ENCODE data around the gene VPS33A.

Gene VPS33A

GRCh38 chr12:122250536-122250935 lies 15.8 kb downstream of the VPS33A start:
- no peak for DNase-seq (ENCODE audit: low read depth in 3 of 3)

GRCh38 chr12:122250047-122250446 lies 16.2 kb downstream of the VPS33A start:
- DNase-seq (ENCODE audit: low read depth in 3 of 3), result no peak

GRCh38 chr12:122245553-122245952 lies 20.7 kb downstream of the VPS33A start:
- no peak for DNase-seq (ENCODE audit: low read depth in 3 of 3)

- no peak for DNase-seq (ENCODE audit: low read depth in 3 of 3)
These were observed 21.5 kb downstream of the VPS33A start for GRCh38 chr12:122244565-122245371.

- DNase-seq (ENCODE audit: low read depth in 3 of 3), result no peak
These were observed 22.3 kb downstream of the VPS33A start for GRCh38 chr12:122243965-122244364.

GRCh38 chr12:122238861-122239260 lies 27.4 kb downstream of the VPS33A start:
- DNase-seq (ENCODE audit: low read depth in 3 of 3), result no peak

GRCh38 chr12:122235741-122236140 lies 30.6 kb downstream of the VPS33A start:
- no peak for DNase-seq (ENCODE audit: low read depth in 3 of 3)

GRCh38 chr12:122232691-122233090 lies 33.6 kb downstream of the VPS33A start:
- DNase-seq (ENCODE audit: low read depth in 3 of 3), result no peak

- no peak for DNase-seq (ENCODE audit: low read depth in 3 of 3)
These were observed 35.5 kb downstream of the VPS33A start for GRCh38 chr12:122230798-122231197.

GRCh38 chr12:122228092-122228491 lies 38.2 kb downstream of the VPS33A start:
- no peak for DNase-seq (ENCODE audit: low read depth in 3 of 3)

GRCh38 chr12:122227341-122227740 lies 39.0 kb downstream of the VPS33A start:
- no peak for DNase-seq (ENCODE audit: low read depth in 3 of 3)

- DNase-seq (ENCODE audit: low read depth in 3 of 3), result no peak
These were observed 39.7 kb downstream of the VPS33A start for GRCh38 chr12:122226366-122227125.

GRCh38 chr12:122225683-122226365 lies 40.5 kb downstream of the VPS33A start, which contains the start of gene DIABLO:
Gene DIABLO, minus strand, starts transcription at chr12:122226052. Its CDS starts 38 bp downstream, at chr12:122226014.
- peak; percentile 99 to 100 (median 100) for DNase-seq (ENCODE audit: low read depth in 3 of 3)

GRCh38 chr12:122216445-122216844 lies 49.8 kb downstream of the VPS33A start:
- DNase-seq (ENCODE audit: low read depth in 3 of 3), result no peak

- no peak for DNase-seq (ENCODE audit: low read depth in 3 of 3)
These were observed 50.5 kb downstream of the VPS33A start for GRCh38 chr12:122215771-122216170.

- no peak for DNase-seq (ENCODE audit: low read depth in 3 of 3)
These were observed 58.0 kb downstream of the VPS33A start for GRCh38 chr12:122208073-122208820.

- DNase-seq (ENCODE audit: low read depth in 3 of 3), result no peak
These were observed 58.9 kb downstream of the VPS33A start for GRCh38 chr12:122207391-122207790.

- DNase-seq (ENCODE audit: low read depth in 3 of 3), result no peak
These were observed 59.3 kb downstream of the VPS33A start for GRCh38 chr12:122206976-122207375.

GRCh38 chr12:122206111-122206881 lies 60.0 kb downstream of the VPS33A start:
- DNase-seq (ENCODE audit: low read depth in 3 of 3), result no peak

- DNase-seq (ENCODE audit: low read depth in 3 of 3), result no peak
These were observed 61.0 kb downstream of the VPS33A start for GRCh38 chr12:122205053-122205925.
